K562 (cell line): ENCODE data around the gene MTOR. TPM values are rescaled to one million over a fixed set of nuclear protein-coding genes. Genes with fewer than 3 reads are reported as not detected.
"Not testable (repeated sequence)": the region's sequence is repeated elsewhere in the genome, so short reads cannot be mapped to it uniquely, and the experiment has no call there.

ENCODE experiments used
- ATAC-seq: fragments of 200-7000 bp; cut with Tn5 transposase; 3 replicates; pipeline ENCODE4 v1.9.1; 2020; ENCODE audit warnings: moderate library complexity
- BruUV-seq: library from RNA; stranded (reverse); fragments of 400-500 nt; replicated peaks from 2 replicates; lab custom pipeline; 2021; lab: Mats Ljungman, UMichigan
- CTCF ChIA-PET: fragments of 300-600 bp; formaldehyde crosslinking; extraction: SDS; loops from one replicate; lab custom pipeline; 2021; ENCODE audit warnings: low intra/inter-chr PET ratio; lab: Yijun Ruan, JAX
- POLR2A ChIA-PET: fragments of 300-600, 350-650 bp; sonication (Branson Sonifier 250); formaldehyde crosslinking; extraction: SDS; loops from one replicate; lab custom pipeline; 2021; ENCODE audit warnings: antibody characterized with exemption, inconsistent platforms; lab: Yijun Ruan, JAX
- DNase-seq, 4 experiments: peaks; one replicate each; pipeline versions ENCODE4 v3.0.0 to v3.0.0-alpha.2; 2011 to 2018; ENCODE audit warnings: low spot score in 3 of 4, mixed read lengths in 3 of 4; ENCODE audit errors: extremely low read depth in 1 of 4
- FAIRE-seq: peaks from 2 replicates; lab custom pipeline; 2011; peaks lifted over from hg19 to GRCh38; lab: Jason Lieb, UNC
- H2AFZ ChIP-seq: 2 replicates; pipeline ENCODE4 v1.6.0; 2011; ENCODE audit warnings: low read depth, low read length, control low read depth, inconsistent platforms
- H3K27ac ChIP-seq: fragments of 200-600 bp; 3 replicates; pipeline ENCODE4 v1.8.0; 2011; ENCODE audit warnings: low read depth, mild to moderate bottlenecking, control low read depth, inconsistent platforms, low read length, moderate library complexity, mixed read lengths; ENCODE audit errors: extremely low read depth
- H3K27me3 ChIP-seq, 2 experiments: fragments of 300-600 bp in 1 of 2; 2 replicates in 1 of 2; 3 replicates in 1 of 2; pipeline versions ENCODE4 v1.6.0 to v1.8.0; 2011; ENCODE audit warnings: inconsistent platforms in 2 of 2, low read length in 2 of 2, mild to moderate bottlenecking in 1 of 2, mixed read lengths in 1 of 2, moderate library complexity in 1 of 2; ENCODE audit not compliant: control insufficient read depth in 2 of 2, insufficient read depth in 2 of 2
- H3K36me3 ChIP-seq: fragments of 300-600 bp; 3 replicates; pipeline ENCODE4 v1.8.0; 2011; ENCODE audit warnings: mild to moderate bottlenecking, low read length, inconsistent platforms; ENCODE audit not compliant: control insufficient read depth, insufficient read depth
- H3K4me1 ChIP-seq, 2 experiments: fragments of 200-600 bp in 1 of 2; replicated peaks in 1 of 2; 2 replicates in 1 of 2; 3 replicates in 1 of 2; pipeline versions ENCODE4 v1.5.1 to v1.8.0; 2011; ENCODE audit warnings: inconsistent platforms in 2 of 2, low read length in 2 of 2, mild to moderate bottlenecking in 1 of 2, mixed read lengths in 1 of 2, moderate library complexity in 1 of 2; ENCODE audit not compliant: control insufficient read depth in 2 of 2, insufficient read depth in 2 of 2
- H3K4me2 ChIP-seq: 2 replicates; pipeline ENCODE4 v1.6.1; 2011; ENCODE audit warnings: low read length, control low read depth, inconsistent platforms, mixed read lengths; ENCODE audit not compliant: insufficient read depth
- H3K4me3 ChIP-seq: fragments of 200-600 bp; sonication (generic), shearing (Covaris generic); 2 replicates; pipeline ENCODE4 v1.5.1; 2016; ENCODE audit warnings: control low read depth, inconsistent platforms
- H3K79me2 ChIP-seq: fragments of 200-600 bp; 3 replicates; pipeline ENCODE4 v1.8.0; 2011; ENCODE audit warnings: low read length, inconsistent platforms; ENCODE audit not compliant: control insufficient read depth, insufficient read depth
- H3K9ac ChIP-seq, 2 experiments: 2 replicates each; pipeline versions ENCODE4 v1.6.0 to v1.6.1; 2011; ENCODE audit warnings: low read depth in 2 of 2, low read length in 2 of 2, control low read depth in 1 of 2, inconsistent platforms in 1 of 2, mild to moderate bottlenecking in 1 of 2, mixed read lengths in 1 of 2; ENCODE audit not compliant: insufficient read depth in 1 of 2
- H3K9me1 ChIP-seq: one replicate; pipeline ENCODE4 v1.6.0; 2011; ENCODE audit warnings: inconsistent platforms, mild to moderate bottlenecking, low read length, moderate library complexity; ENCODE audit not compliant: control insufficient read depth, insufficient read depth
- H3K9me3 ChIP-seq: replicated peaks from 2 replicates; pipeline ENCODE4 v1.5.1; 2011; ENCODE audit warnings: low read depth, low read length, inconsistent platforms; ENCODE audit not compliant: control insufficient read depth, insufficient read depth
- H4K20me1 ChIP-seq: replicated peaks from 2 replicates; pipeline ENCODE4 v1.6.1; 2011; ENCODE audit warnings: low read length, inconsistent platforms, mixed read lengths; ENCODE audit not compliant: control insufficient read depth, insufficient read depth
- CREM ChIP-seq: IDR thresholded peaks from 2 replicates; pipeline ENCODE4 v1.6.1; 2014; ENCODE audit warnings: antibody characterized with exemption, low read depth
- KAT8 ChIP-seq: fragments of 450-650 bp; IDR thresholded peaks from 2 replicates; pipeline ENCODE4 v1.6.1; 2016; ENCODE audit warnings: low read depth, mild to moderate bottlenecking
- MTA3 ChIP-seq: fragments of 450-650 bp; formaldehyde crosslinking; IDR thresholded peaks from 2 replicates; pipeline ENCODE4 v1.6.1; 2017; ENCODE audit warnings: mild to moderate bottlenecking, borderline replicate concordance
- NR3C1 ChIP-seq: sonication (generic); formaldehyde crosslinking; IDR thresholded peaks from 2 replicates; pipeline ENCODE4 v1.8.1; 2022; ENCODE audit warnings: missing genetic modification reagents
- SRF ChIP-seq, 2 experiments: fragments of 250-450, 450-650 bp in 1 of 2; sonication (Bioruptor Pico) in 1 of 2; sonication (generic) in 1 of 2; formaldehyde crosslinking; IDR thresholded peaks; 2 replicates each; pipeline versions ENCODE4 v1.5.0 to v1.5.1; 2020 to 2022; ENCODE audit warnings: mild to moderate bottlenecking in 1 of 2, missing genetic modification reagents in 1 of 2
- TAL1 ChIP-seq: fragments of 450-650 bp; IDR thresholded peaks from 2 replicates; pipeline ENCODE4 v1.6.1; 2016; ENCODE audit warnings: mild to moderate bottlenecking
- TFAM ChIP-seq: fragments of 250-450 bp; sonication (Bioruptor Pico); conservative IDR thresholded peaks from 2 replicates; pipeline ENCODE4 v1.5.0; 2021; ENCODE audit warnings: mild to moderate bottlenecking, moderate library complexity
- ZNF253 ChIP-seq: fragments of 250-450 bp; sonication (Bioruptor Pico); conservative IDR thresholded peaks from 2 replicates; pipeline ENCODE4 v1.6.1; 2021; ENCODE audit warnings: mild to moderate bottlenecking
- ZNF551 ChIP-seq: fragments of 250-450 bp; sonication (Bioruptor Pico); IDR thresholded peaks from 2 replicates; pipeline ENCODE4 v1.5.0; 2021; ENCODE audit warnings: mild to moderate bottlenecking, moderate library complexity
- WGBS: fragments of 100-300 bp; shearing (Covaris generic); methylation state at CpG from one replicate; pipeline ENCODE4 v1.1.6; 2016; ENCODE audit warnings: low coverage, mixed read lengths; ENCODE audit not compliant: insufficient coverage; ENCODE audit errors: missing lambda C conversion rate; 5-methylcytosine and 5-hydroxymethylcytosine counted together
- in situ Hi-C: fragments of 300-500 bp; cut with MboI; formaldehyde crosslinking; loops from 4 replicates; pipeline ENCODE4 v1.15.0; 2018; ENCODE audit warnings: inconsistent platforms, mixed read lengths
- intact Hi-C: fragments of 100-400 bp; cut with micrococcal nuclease; formaldehyde crosslinking; loops from 2 replicates; pipeline ENCODE4 v1.14.2; 2022
- polyA plus RNA-seq, 8 experiments: library from polyadenylated mRNA; depleted of rRNA in 4 of 8; stranded (reverse) in 5 of 8; unstranded in 3 of 8; fragments of >200 nt; fragmentation: Nextera tagmentation in 2 of 8; fragmentation: Illumina TruSeq in 1 of 8; extraction: Ambion mirVana in 2 of 8; extraction: Trizol in 1 of 8; gene quantifications; 2 replicates each; pipeline versions ENCODE4 v1.2.1 to v1.2.3, GENCODE V29; 2011 to 2014; ENCODE audit warnings: inconsistent platforms in 1 of 8, missing spikeins in 1 of 8
- total RNA-seq, 7 experiments: library from RNA; depleted of rRNA in 6 of 7; stranded (reverse); fragments of >200 nt in 6 of 7; fragmentation: Illumina TruSeq in 2 of 7; extraction: Trizol in 2 of 7; gene quantifications; 2 replicates each; pipeline versions ENCODE4 v1.2.1 to v1.2.3, GENCODE V29; 2011 to 2021; ENCODE audit warnings: low replicate concordance in 1 of 7
- TF ChIP-seq, protein P1 (sequence below): sonication (generic); formaldehyde crosslinking; IDR thresholded peaks from 2 replicates; pipeline ENCODE4 v1.8.0; 2022; ENCODE audit warnings: mild to moderate bottlenecking, missing genetic modification reagents
- TF ChIP-seq, protein P2 (sequence below): fragments of 200-800 bp; sonication (Bioruptor generic); IDR thresholded peaks from 2 replicates; pipeline ENCODE4 v1.6.1; 2017; ENCODE audit warnings: missing genetic modification characterization, missing compliant biosample characterization
- TF ChIP-seq, protein P3 (sequence below): sonication (generic); formaldehyde crosslinking; IDR thresholded peaks from 2 replicates; pipeline ENCODE4 v1.8.0; 2023; ENCODE audit warnings: mild to moderate bottlenecking, missing genetic modification reagents

Gene MTOR
- total and polyA plus RNA-seq, 9 of the 15 experiments (the other 6 are each of a cell fraction or from before 2014, with no cell fraction given), result 11.4 to 71.4 (median 52.2) TPM

DNA sequence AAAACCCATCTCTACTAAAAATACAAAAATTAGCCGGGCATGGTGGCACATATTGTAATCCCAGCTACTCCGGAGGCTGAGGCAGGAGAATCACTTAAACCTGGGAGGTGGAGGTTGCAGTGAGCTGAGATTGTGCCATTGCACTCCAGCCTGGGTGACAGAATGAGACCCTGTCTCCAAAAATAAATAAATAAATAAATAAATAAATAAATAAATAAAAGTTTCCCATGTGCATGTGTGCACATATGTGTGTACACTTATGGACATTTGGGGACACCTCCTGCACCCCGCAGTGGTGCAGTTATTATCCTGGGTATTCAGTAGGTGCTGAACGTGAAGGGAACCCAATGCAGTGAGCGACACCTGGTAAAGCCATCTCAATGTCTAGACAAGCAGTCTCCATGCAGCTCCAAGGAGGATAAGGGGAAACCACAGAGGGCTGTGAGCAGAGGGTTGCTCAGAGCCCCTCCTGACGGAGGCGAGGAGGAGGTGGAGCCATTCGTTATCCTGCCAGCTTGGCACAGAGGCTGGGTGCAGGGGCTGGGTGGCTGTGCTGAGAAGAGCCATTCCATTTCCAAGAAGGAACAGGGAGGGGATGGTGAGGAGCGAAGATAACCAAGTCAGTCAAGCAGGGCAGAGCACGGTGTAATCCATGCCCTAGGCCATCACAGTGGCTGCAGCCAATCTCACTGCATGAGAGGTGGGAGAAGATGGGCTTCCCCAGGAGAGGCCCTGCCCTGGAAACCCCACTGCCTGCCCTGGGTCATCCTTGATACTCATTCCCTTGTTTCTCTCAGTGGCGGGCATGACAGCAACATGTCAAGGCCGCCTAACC is 36.3 kb upstream of the MTOR start (continued):
- TF ChIP-seq, protein P1, sequence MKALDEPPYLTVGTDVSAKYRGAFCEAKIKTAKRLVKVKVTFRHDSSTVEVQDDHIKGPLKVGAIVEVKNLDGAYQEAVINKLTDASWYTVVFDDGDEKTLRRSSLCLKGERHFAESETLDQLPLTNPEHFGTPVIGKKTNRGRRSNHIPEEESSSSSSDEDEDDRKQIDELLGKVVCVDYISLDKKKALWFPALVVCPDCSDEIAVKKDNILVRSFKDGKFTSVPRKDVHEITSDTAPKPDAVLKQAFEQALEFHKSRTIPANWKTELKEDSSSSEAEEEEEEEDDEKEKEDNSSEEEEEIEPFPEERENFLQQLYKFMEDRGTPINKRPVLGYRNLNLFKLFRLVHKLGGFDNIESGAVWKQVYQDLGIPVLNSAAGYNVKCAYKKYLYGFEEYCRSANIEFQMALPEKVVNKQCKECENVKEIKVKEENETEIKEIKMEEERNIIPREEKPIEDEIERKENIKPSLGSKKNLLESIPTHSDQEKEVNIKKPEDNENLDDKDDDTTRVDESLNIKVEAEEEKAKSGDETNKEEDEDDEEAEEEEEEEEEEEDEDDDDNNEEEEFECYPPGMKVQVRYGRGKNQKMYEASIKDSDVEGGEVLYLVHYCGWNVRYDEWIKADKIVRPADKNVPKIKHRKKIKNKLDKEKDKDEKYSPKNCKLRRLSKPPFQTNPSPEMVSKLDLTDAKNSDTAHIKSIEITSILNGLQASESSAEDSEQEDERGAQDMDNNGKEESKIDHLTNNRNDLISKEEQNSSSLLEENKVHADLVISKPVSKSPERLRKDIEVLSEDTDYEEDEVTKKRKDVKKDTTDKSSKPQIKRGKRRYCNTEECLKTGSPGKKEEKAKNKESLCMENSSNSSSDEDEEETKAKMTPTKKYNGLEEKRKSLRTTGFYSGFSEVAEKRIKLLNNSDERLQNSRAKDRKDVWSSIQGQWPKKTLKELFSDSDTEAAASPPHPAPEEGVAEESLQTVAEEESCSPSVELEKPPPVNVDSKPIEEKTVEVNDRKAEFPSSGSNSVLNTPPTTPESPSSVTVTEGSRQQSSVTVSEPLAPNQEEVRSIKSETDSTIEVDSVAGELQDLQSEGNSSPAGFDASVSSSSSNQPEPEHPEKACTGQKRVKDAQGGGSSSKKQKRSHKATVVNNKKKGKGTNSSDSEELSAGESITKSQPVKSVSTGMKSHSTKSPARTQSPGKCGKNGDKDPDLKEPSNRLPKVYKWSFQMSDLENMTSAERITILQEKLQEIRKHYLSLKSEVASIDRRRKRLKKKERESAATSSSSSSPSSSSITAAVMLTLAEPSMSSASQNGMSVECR (CRISPR knock-in tag), result no peak
- TF ChIP-seq CREM, result no peak
- no peak for TF ChIP-seq KAT8
- no peak for TF ChIP-seq ZNF253
- TF ChIP-seq SRF (CRISPR knock-in tag; IDR thresholded peaks at IDR 0.05), result no peak
- TF ChIP-seq ZNF551 (CRISPR knock-in tag), result no peak
- no peak for TF ChIP-seq TFAM (CRISPR knock-in tag)
- no peak for TF ChIP-seq MTA3
- no peak for TF ChIP-seq NR3C1 (CRISPR knock-in tag)
- TF ChIP-seq, protein P2, sequence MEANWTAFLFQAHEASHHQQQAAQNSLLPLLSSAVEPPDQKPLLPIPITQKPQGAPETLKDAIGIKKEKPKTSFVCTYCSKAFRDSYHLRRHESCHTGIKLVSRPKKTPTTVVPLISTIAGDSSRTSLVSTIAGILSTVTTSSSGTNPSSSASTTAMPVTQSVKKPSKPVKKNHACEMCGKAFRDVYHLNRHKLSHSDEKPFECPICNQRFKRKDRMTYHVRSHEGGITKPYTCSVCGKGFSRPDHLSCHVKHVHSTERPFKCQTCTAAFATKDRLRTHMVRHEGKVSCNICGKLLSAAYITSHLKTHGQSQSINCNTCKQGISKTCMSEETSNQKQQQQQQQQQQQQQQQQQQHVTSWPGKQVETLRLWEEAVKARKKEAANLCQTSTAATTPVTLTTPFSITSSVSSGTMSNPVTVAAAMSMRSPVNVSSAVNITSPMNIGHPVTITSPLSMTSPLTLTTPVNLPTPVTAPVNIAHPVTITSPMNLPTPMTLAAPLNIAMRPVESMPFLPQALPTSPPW (CRISPR knock-in tag), result no peak
- no peak for TF ChIP-seq TAL1
- TF ChIP-seq, protein P3, sequence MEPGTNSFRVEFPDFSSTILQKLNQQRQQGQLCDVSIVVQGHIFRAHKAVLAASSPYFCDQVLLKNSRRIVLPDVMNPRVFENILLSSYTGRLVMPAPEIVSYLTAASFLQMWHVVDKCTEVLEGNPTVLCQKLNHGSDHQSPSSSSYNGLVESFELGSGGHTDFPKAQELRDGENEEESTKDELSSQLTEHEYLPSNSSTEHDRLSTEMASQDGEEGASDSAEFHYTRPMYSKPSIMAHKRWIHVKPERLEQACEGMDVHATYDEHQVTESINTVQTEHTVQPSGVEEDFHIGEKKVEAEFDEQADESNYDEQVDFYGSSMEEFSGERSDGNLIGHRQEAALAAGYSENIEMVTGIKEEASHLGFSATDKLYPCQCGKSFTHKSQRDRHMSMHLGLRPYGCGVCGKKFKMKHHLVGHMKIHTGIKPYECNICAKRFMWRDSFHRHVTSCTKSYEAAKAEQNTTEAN (CRISPR knock-in tag), result no peak

DNA sequence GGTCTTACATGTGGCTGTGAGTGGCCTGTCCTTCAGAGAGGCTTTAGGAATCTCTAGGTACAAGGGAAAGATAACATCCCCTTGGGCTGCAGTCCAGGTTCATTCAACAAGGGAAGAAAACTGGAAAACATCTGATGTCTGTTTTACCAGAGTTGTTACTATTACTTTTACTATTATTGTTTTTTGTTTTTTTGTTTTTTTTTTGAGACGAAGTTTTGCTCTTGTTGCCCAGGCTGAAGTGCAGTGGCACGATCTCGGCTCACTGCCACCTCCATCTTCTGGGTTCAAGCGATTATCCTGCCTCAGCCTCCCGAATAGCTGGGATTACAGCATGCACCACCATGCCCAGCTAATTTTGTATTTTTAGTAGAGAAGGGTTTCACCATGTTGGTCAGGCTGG is 35.4 kb upstream of the MTOR start:
- WGBS, result 70% methylated on average over 5 of the region's 5 CpGs
- intact Hi-C loops, POLR2A ChIA-PET, H3K4me1 ChIP-seq, H4K20me1 ChIP-seq, H3K9ac ChIP-seq, ATAC-seq, H2AFZ ChIP-seq, BruUV-seq, H3K4me2 ChIP-seq, in situ Hi-C loops, CTCF ChIA-PET, FAIRE-seq, H3K9me3 ChIP-seq, H3K79me2 ChIP-seq, H3K9me1 ChIP-seq, H3K4me3 ChIP-seq, H3K27ac ChIP-seq, H3K27me3 ChIP-seq, DNase-seq: not testable (repeated sequence)
- H3K36me3 ChIP-seq, result peaks cover 15% of the 10 kb centered on the region; the same call in 2 of the 3 replicates
